Endothelial cell (in vitro differentiated cells): ENCODE data around the gene SLC16A14. TPM values are rescaled to one million over a fixed set of nuclear protein-coding genes. Genes with fewer than 3 reads are reported as not detected.
"Not testable (repeated sequence)": the region's sequence is repeated elsewhere in the genome, so short reads cannot be mapped to it uniquely, and the experiment has no call there.

Source experiments
- DNase-seq: peaks from one replicate; pipeline ENCODE4 v3.0.0; 2021; ENCODE audit warnings: low spot score
- H3K27ac Mint-ChIP-seq: one replicate; pipeline ENCODE4 v1.8.0; 2021; ENCODE audit warnings: mixed read lengths, inconsistent platforms; ENCODE audit not compliant: unreplicated experiment
- H3K27me3 Mint-ChIP-seq: one replicate; pipeline ENCODE4 v1.8.0; 2021; ENCODE audit warnings: mild to moderate bottlenecking, moderate library complexity, mixed read lengths, inconsistent platforms; ENCODE audit not compliant: unreplicated experiment
- H3K36me3 Mint-ChIP-seq: one replicate; pipeline ENCODE4 v1.8.0; 2021; ENCODE audit warnings: mild to moderate bottlenecking, low read depth, mixed read lengths, inconsistent platforms; ENCODE audit not compliant: unreplicated experiment
- H3K4me1 Mint-ChIP-seq: one replicate; pipeline ENCODE4 v1.8.0; 2021; ENCODE audit warnings: mild to moderate bottlenecking, mixed read lengths, inconsistent platforms; ENCODE audit not compliant: unreplicated experiment
- H3K4me3 Mint-ChIP-seq: one replicate; pipeline ENCODE4 v1.8.0; 2021; ENCODE audit warnings: mild to moderate bottlenecking, mixed read lengths, inconsistent platforms; ENCODE audit not compliant: unreplicated experiment
- H3K9me3 Mint-ChIP-seq: one replicate; pipeline ENCODE4 v1.8.0; 2021; ENCODE audit warnings: mixed read lengths, inconsistent platforms; ENCODE audit not compliant: unreplicated experiment
- CTCF ChIP-seq: fragments of 200-600 bp; sonication (generic); IDR thresholded peaks from one replicate; pipeline ENCODE4 v1.5.0; 2021; ENCODE audit warnings: antibody characterized with exemption; ENCODE audit not compliant: unreplicated experiment
- long read RNA-seq: library from polyadenylated mRNA; unstranded; transcript quantifications from one replicate; pipeline ENCODE4 v2.0.0, GENCODE V29; 2020; ENCODE audit not compliant: unreplicated experiment
- total RNA-seq: library from RNA; stranded (reverse); fragmentation: NEBNext Ultra II Directional; extraction: Animal tissue kit (Norgen Biotek cat#: 25700); gene quantifications from one replicate; pipeline ENCODE4 v1.2.1, GENCODE V29; 2021; ENCODE audit not compliant: unreplicated experiment

Gene SLC16A14
- 0.18 TPM for total RNA-seq
- long read RNA-seq: 0 reads

GRCh38 chr2:230068651-230069055, at the start of gene SLC16A14:
TSS of gene SLC16A14 (minus strand) at chr2:230068924. CDS start at chr2:230059352, 9,572 bp downstream.
- Mint-ChIP-seq H3K9me3 (peaks cover 4% of the 10 kb centered on the region), H3K27ac (no peak within 1 kb of the TSS), H3K27me3 (peaks cover 17% of the 10 kb centered on the region), H3K36me3 (peaks cover 5% of the 10 kb centered on the region), H3K4me1 (peaks cover 17% of the 10 kb centered on the region), H3K4me3 (peak within 1 kb of the TSS; percentile 87)
- no peak for TF ChIP-seq CTCF
- DNase-seq: peak; percentile 5

GRCh38 chr2:230106771-230107170, 38.0 kb upstream of the SLC16A14 start:
- DNase-seq: no peak
- peaks cover 3% of the 10 kb centered on the region for H3K4me1 Mint-ChIP-seq
- H3K4me3 Mint-ChIP-seq: no peak overlapping the region
- no peak overlapping the region for H3K27ac Mint-ChIP-seq
- no peaks in the 10 kb centered on the region for H3K9me3 Mint-ChIP-seq
- TF ChIP-seq CTCF: no peak
- peaks cover 2% of the 10 kb centered on the region for H3K27me3 Mint-ChIP-seq
- no peaks in the 10 kb centered on the region for H3K36me3 Mint-ChIP-seq

- H3K9me3 Mint-ChIP-seq, H3K27ac Mint-ChIP-seq, H3K36me3 Mint-ChIP-seq, DNase-seq, H3K4me1 Mint-ChIP-seq, H3K4me3 Mint-ChIP-seq, H3K27me3 Mint-ChIP-seq: not testable (repeated sequence)
Observed at GRCh38 chr2:230101967-230102366, 33.2 kb upstream of the SLC16A14 start.

- no peak for TF ChIP-seq CTCF
- no peaks in the 10 kb centered on the region for H3K36me3 Mint-ChIP-seq
- H3K9me3 Mint-ChIP-seq: no peaks in the 10 kb centered on the region
- H3K27ac Mint-ChIP-seq: no peak overlapping the region
- no peak overlapping the region for H3K4me3 Mint-ChIP-seq
- peaks cover 2% of the 10 kb centered on the region for H3K27me3 Mint-ChIP-seq
- no peaks in the 10 kb centered on the region for H3K4me1 Mint-ChIP-seq
- DNase-seq: no peak
Observed at GRCh38 chr2:230097841-230098240, 29.1 kb upstream of the SLC16A14 start.

GRCh38 chr2:230097424-230097823, 28.7 kb upstream of the SLC16A14 start:
- TF ChIP-seq CTCF: no peak
- Mint-ChIP-seq H3K27ac (no peak overlapping the region), H3K4me1 (no peaks in the 10 kb centered on the region), H3K9me3 (no peaks in the 10 kb centered on the region), H3K27me3 (peaks cover 2% of the 10 kb centered on the region), H3K4me3 (no peak overlapping the region), H3K36me3 (no peaks in the 10 kb centered on the region)
- no peak for DNase-seq
